Chondrocyte (in vitro differentiated cells): Measurements from ENCODE around the gene PAK6. TPM values are rescaled to one million over a fixed set of nuclear protein-coding genes. Genes with fewer than 3 reads are reported as not detected.

ENCODE experiments used
- DNase-seq: peaks from one replicate; pipeline ENCODE4 v3.0.0; 2021; ENCODE audit warnings: mixed read lengths, low spot score
- H3K27ac Mint-ChIP-seq: one replicate; pipeline ENCODE4 v1.8.0; 2021; ENCODE audit warnings: mild to moderate bottlenecking, moderate library complexity, mixed read lengths; ENCODE audit not compliant: unreplicated experiment
- H3K27me3 Mint-ChIP-seq: 2 replicates; pipeline ENCODE4 v1.8.0; 2021; ENCODE audit warnings: low read depth, mixed read lengths
- H3K36me3 Mint-ChIP-seq: 2 replicates; pipeline ENCODE4 v1.8.0; 2021; ENCODE audit warnings: low read depth, mixed read lengths
- H3K4me1 Mint-ChIP-seq: 2 replicates; pipeline ENCODE4 v1.8.0; 2021; ENCODE audit warnings: low read depth, mild to moderate bottlenecking, mixed read lengths
- H3K4me3 Mint-ChIP-seq: one replicate; pipeline ENCODE4 v1.8.0; 2021; ENCODE audit warnings: mild to moderate bottlenecking, moderate library complexity, mixed read lengths; ENCODE audit not compliant: unreplicated experiment
- H3K9me3 Mint-ChIP-seq: 2 replicates; pipeline ENCODE4 v1.8.0; 2021; ENCODE audit warnings: low read depth, mixed read lengths
- total RNA-seq: library from RNA; stranded (reverse); gene quantifications from 3 replicates; pipeline ENCODE4 v1.2.1, GENCODE V29; 2021
- TF ChIP-seq, protein P1 (sequence below): fragments of 200-600 bp; sonication (generic); IDR thresholded peaks from 2 replicates; pipeline ENCODE4 v1.5.0; 2021; ENCODE audit warnings: antibody characterized with exemption, mild to moderate bottlenecking, moderate library complexity

PAK6 gene
- total RNA-seq, 1 donor from 2014 or later, result 0.37 TPM

DNA sequence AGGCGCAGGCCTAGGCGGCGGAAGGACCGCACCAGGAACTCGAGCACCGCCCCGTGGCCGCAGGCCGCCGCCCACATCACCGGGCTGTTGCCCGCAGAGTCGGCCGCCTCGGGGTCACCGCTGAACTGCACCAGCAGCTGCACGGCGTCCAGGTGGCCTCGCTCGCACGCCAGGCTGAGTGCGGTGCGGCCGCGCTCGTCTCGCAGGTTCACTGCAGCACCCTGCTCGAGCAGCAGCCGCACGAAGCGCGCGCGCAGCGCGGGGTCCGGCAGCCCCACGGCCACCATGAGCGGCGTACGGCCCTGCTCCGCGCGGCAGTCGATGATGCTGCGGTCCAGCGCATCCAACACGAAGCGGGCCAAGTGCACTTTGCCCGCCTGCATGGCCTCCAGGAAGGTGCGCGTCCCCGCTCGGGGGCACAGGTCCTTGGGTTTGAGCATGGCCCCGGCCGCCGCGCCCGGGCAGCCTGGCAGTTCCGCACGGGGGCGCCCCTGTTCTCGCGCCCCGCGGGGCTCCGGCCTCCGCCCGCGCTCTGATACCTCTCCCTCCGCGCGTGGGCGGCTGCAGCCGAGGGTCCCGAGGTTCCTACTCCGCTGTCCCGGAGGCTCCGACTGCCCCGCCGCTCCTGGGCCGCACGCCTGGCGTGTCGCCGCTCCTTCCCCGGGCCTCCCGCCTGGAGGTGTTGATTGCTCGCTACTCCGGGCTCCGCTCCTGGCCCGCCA lies 43.4 kb downstream of the PAK6 start:
- no peak for DNase-seq
- no peak overlapping the region for H3K27ac Mint-ChIP-seq

DNA sequence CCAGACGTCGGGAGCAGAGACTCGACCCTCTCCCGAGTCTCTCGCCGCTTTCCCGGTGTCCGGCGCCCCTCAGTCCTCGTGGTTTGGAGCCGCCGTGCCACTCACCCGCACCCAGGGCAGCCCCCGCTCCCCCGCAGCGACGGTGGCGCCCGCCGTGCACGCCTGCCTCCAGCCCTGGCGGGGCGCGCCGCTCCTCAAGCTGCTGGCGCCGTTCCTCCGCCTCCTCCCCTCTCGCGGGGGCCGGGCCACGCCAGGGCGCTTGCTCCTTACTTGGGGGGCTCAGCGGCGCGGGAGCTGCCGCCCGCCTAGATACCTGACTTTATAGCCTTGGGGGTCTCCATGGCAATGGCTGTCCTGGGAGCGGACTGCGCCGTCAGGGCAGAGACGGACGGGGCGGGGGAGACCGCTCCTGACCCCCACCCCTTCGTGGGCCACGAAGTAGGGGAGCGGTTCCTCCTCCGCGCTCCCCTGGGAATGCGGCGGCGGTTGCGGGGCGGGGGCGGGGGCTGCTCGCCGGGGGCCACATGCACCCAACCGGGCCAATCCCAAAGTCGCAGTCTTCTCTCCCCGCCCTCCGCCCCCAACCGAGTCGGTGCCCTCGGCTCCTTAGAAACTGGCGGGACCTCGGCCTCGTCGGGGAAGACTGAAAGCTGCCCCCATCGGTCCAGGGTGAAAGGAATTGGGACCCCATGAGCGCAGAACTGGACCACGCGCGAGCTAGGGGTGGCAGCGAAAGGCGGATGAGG lies 44.2 kb downstream of the PAK6 start, which contains the start of gene ANKRD63:
Gene ANKRD63 (minus strand): TSS at position 196 of the 746 bp plus-strand sequence. CDS start 478 bp downstream, outside the sequence.
- no peak for DNase-seq
- Mint-ChIP-seq H3K4me1 (peaks cover 10% of the 10 kb centered on the region), H3K36me3 (no peaks in the 10 kb centered on the region), H3K4me3 (peak within 1 kb of the TSS; percentile 62), H3K9me3 (no peaks in the 10 kb centered on the region), H3K27me3 (peaks cover 15% of the 10 kb centered on the region), H3K27ac (no peak within 1 kb of the TSS)
- TF ChIP-seq, protein P1, sequence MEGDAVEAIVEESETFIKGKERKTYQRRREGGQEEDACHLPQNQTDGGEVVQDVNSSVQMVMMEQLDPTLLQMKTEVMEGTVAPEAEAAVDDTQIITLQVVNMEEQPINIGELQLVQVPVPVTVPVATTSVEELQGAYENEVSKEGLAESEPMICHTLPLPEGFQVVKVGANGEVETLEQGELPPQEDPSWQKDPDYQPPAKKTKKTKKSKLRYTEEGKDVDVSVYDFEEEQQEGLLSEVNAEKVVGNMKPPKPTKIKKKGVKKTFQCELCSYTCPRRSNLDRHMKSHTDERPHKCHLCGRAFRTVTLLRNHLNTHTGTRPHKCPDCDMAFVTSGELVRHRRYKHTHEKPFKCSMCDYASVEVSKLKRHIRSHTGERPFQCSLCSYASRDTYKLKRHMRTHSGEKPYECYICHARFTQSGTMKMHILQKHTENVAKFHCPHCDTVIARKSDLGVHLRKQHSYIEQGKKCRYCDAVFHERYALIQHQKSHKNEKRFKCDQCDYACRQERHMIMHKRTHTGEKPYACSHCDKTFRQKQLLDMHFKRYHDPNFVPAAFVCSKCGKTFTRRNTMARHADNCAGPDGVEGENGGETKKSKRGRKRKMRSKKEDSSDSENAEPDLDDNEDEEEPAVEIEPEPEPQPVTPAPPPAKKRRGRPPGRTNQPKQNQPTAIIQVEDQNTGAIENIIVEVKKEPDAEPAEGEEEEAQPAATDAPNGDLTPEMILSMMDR, result no peak

More for the DNA sequence above, 43.4 kb downstream of the PAK6 start:
- peaks cover 10% of the 10 kb centered on the region for H3K4me1 Mint-ChIP-seq
- peak overlapping the region; percentile 62 for H3K4me3 Mint-ChIP-seq
- no peaks in the 10 kb centered on the region for H3K36me3 Mint-ChIP-seq
- TF ChIP-seq, protein P1, result peak; percentile 77
- peaks cover 17% of the 10 kb centered on the region for H3K27me3 Mint-ChIP-seq
- H3K9me3 Mint-ChIP-seq, result no peaks in the 10 kb centered on the region

DNA sequence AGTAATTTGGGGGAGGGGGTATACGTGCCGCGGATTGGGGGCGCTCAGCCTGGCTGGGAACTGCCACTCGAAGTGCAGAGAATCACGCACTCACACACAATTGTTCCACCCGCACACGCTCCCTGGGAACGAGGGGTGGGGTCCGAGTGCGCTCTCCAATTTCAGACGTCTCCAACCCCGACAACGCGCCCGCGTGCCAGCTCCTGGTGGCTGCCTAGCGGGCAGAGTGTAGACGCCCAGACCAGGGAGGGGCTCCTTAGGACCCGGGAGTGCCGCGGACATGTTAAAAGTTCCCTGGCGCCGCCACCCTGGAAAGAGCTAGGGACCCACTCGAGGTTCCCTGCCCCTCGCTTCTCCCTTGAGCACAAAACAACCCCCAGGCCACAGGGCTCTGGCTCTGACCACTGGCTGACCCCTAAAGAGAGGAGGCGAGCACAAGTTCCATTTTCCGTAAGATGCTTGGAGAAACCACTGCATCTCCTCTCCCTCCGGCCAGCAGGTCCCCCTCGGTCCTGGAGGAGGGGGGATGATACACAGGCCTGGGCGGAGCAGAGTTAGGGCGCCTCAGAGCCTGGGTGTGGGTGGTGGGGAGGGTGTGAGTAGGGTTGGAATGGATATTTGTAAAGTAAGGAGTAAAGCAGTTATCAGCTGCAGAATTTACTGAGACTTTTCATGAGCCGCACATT lies 44.9 kb downstream of the PAK6 start:
- H3K9me3 Mint-ChIP-seq, result no peaks in the 10 kb centered on the region
- H3K27ac Mint-ChIP-seq, result no peak overlapping the region
- H3K4me3 Mint-ChIP-seq, result peak overlapping the region; percentile 13
- H3K4me1 Mint-ChIP-seq, result peaks cover 10% of the 10 kb centered on the region
- peaks cover 9% of the 10 kb centered on the region for H3K27me3 Mint-ChIP-seq
- DNase-seq, result no peak
- H3K36me3 Mint-ChIP-seq, result no peaks in the 10 kb centered on the region
- TF ChIP-seq, protein P1, result no peak

DNA sequence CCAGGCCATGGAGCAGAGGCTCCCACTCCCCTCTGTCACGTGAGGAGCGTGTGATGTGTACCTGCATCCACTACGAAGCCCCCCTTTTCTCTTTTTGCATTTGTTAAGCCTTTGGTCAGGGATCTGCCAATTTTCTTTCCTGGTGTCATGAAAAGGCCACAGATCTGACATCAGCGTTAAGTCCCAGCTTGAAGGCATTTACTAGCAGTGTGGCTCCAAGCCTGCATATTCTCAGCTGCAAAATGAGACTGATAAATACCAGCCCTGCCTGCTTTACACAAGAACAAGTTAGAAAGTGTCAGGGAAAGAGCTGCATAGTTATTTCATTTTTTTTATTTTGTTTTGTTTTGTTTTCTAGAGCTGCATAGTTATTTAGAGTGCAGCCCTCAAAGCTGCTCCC lies 46.3 kb downstream of the PAK6 start:
- TF ChIP-seq, protein P1, result no peak
- no peak overlapping the region for H3K4me3 Mint-ChIP-seq
- H3K27me3 Mint-ChIP-seq, result peaks cover 4% of the 10 kb centered on the region
- H3K27ac Mint-ChIP-seq, result no peak overlapping the region
- H3K36me3 Mint-ChIP-seq, result no peaks in the 10 kb centered on the region
- H3K9me3 Mint-ChIP-seq, result no peaks in the 10 kb centered on the region
- DNase-seq, result no peak
- H3K4me1 Mint-ChIP-seq, result peaks cover 12% of the 10 kb centered on the region

DNA sequence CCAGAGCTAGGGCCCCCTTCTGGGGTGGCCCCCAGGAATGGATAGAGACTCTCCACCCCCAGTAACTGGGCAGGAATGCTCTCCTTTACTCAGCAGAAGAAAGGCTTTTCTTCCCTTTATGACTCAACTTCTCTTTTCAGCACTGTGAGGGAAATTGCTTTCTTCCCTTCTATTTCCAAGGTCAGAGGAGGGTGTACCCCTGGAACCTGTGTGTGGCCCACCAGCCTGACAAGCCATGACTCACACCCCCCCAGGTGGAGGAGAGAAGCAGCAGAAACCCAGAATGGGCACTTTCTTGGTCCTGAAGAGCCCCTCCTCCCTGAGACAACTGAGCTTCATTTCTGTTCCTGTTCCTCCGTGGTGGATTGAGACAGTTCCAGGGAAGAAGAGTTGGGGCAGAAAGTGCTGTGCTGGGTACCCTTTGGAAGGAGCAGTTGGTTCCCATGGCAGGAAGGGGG lies 46.7 kb downstream of the PAK6 start:
- Mint-ChIP-seq H3K9me3 (no peaks in the 10 kb centered on the region), H3K4me1 (peaks cover 15% of the 10 kb centered on the region), H3K27me3 (peaks cover 4% of the 10 kb centered on the region), H3K4me3 (no peak overlapping the region), H3K27ac (no peak overlapping the region), H3K36me3 (no peaks in the 10 kb centered on the region)
- TF ChIP-seq, protein P1, result no peak
- DNase-seq, result no peak
